Endometrium (tissue), 2 donors: ENCODE data around the gene NSMCE3.

Experiments
- FAIRE-seq: peaks from 2 replicates; lab custom pipeline; 2012; peaks lifted over from hg19 to GRCh38; lab: Jason Lieb, UNC
- donor health status: control.
- donor health status: control.

Gene NSMCE3

DNA sequence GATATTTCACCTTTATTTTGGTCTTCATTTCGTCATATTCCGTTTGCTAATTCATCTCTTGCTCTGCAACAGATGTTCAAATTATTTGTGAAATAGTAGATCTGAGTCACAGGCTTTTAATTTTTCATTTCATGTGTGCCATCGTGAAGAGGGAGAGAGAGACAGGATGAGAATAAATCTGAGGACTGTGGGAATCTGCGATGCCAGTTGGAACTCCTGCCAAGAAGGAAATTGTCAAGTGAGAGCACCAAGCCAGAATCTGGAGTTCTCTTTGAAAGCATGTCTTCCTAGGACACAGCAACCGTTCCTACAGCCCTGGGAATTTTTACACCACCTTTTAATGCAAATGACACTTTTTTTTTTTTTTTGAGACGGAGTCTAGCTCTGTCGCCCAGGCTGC, 48.8 kb downstream of the NSMCE3 start:
- no peak for FAIRE-seq

DNA sequence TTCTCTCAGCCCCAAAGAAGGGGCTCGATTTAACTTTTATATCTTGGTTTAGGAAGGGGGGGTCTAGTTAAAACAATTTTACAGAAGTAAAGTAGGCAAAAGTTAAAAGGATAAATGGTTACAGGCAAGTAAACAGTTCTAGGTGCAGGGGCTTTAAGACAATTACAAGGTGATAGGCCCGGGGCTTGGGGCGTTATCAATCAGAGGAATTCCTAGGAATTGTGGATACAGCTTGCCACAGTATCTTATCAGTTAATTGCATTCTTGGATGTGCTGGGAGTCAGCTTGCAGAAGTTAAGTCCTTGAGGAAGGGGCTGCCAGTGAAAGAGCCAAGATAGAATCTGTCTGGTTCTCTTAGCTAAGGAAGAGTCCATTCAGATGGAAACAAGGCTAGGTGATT, 52.7 kb downstream of the NSMCE3 start:
- FAIRE-seq = no peak
